BLaER1 treated with 17β-estradiol and CSF1 and Interleukin-3, amounts not matched to agents 10 nM and 100 nM (cell line): ENCODE measurements around the gene ETV1.
A peak's percentile ranks its signal among the peaks of the same experiment; 100 is the strongest.

Experiments used
- H3K27ac ChIP-seq, 11 experiments: shearing (Covaris generic); formaldehyde crosslinking; 2 replicates each; pipeline ENCODE4 v1.8.1; 2022
- H3K27me3 ChIP-seq, 11 experiments: shearing (Covaris generic); formaldehyde crosslinking; 2 replicates each; pipeline ENCODE4 v1.8.1; 2022
- H3K36me3 ChIP-seq, 11 experiments: shearing (Covaris generic); formaldehyde crosslinking; 2 replicates each; pipeline ENCODE4 v1.8.1; 2022
- H3K4me1 ChIP-seq, 10 experiments: shearing (Covaris generic); formaldehyde crosslinking; 2 replicates each; pipeline ENCODE4 v1.8.1; 2022
- H3K4me2 ChIP-seq, 11 experiments: shearing (Covaris generic); formaldehyde crosslinking; 2 replicates each; pipeline ENCODE4 v1.8.1; 2022
- H3K4me3 ChIP-seq, 10 experiments: shearing (Covaris generic); formaldehyde crosslinking; 2 replicates each; pipeline ENCODE4 v1.8.1; 2022
- H3K9ac ChIP-seq, 11 experiments: shearing (Covaris generic); formaldehyde crosslinking; 2 replicates each; pipeline ENCODE4 v1.8.1; 2022
- H3K9me3 ChIP-seq, 11 experiments: shearing (Covaris generic); formaldehyde crosslinking; replicated peaks in 1 of 11; 2 replicates each; pipeline ENCODE4 v1.8.1; 2022
- H4K20me1 ChIP-seq, 11 experiments: shearing (Covaris generic); formaldehyde crosslinking; 2 replicates each; pipeline ENCODE4 v1.8.1; 2022
- Cebpa-rat ChIP-seq, 11 experiments: shearing (Covaris generic); IDR thresholded peaks; 2 replicates each; pipeline ENCODE4 v1.8.1; 2022

Gene ETV1

GRCh38 chr7:14009453-14010418 lies 20.3 kb upstream of the ETV1 start:
- no peaks in the 10 kb centered on the region for H4K20me1 ChIP-seq
- no peak overlapping the region for H3K27ac ChIP-seq
- H3K9me3 ChIP-seq, result no peaks in the 10 kb centered on the region
- no peaks in the 10 kb centered on the region for H3K27me3 ChIP-seq
- TF ChIP-seq Cebpa-rat (IDR thresholded peaks at IDR 0.05), result no peak
- H3K4me2 ChIP-seq, result no peak overlapping the region
- no peaks in the 10 kb centered on the region for H3K36me3 ChIP-seq
- no peak overlapping the region for H3K9ac ChIP-seq
- H3K4me3 ChIP-seq, result no peak overlapping the region
- H3K4me1 ChIP-seq, result peaks cover 0 to 9% (median 8%) of the 10 kb centered on the region in 10 experiments; a peak in 9 of 20 replicates

GRCh38 chr7:14001139-14001538 lies 11.7 kb upstream of the ETV1 start:
- H3K27me3 ChIP-seq, result no peaks in the 10 kb centered on the region
- TF ChIP-seq Cebpa-rat (IDR thresholded peaks at IDR 0.05), result no peak
- H3K9me3 ChIP-seq, result peaks cover 5 to 11% (median 7%) of the 10 kb centered on the region in 11 experiments; a peak in 15 of 22 replicates
- H3K9ac ChIP-seq, result no peak overlapping the region
- no peaks in the 10 kb centered on the region for H4K20me1 ChIP-seq
- H3K27ac ChIP-seq, result no peak overlapping the region
- H3K36me3 ChIP-seq, result no peaks in the 10 kb centered on the region
- no peak overlapping the region for H3K4me3 ChIP-seq
- H3K4me1 ChIP-seq, result no peaks in the 10 kb centered on the region
- H3K4me2 ChIP-seq, result no peak overlapping the region

GRCh38 chr7:14000247-14000646 lies 10.8 kb upstream of the ETV1 start:
- no peaks in the 10 kb centered on the region for H3K36me3 ChIP-seq
- H3K27ac ChIP-seq, result no peak overlapping the region
- H3K4me3 ChIP-seq, result no peak overlapping the region
- no peaks in the 10 kb centered on the region for H3K4me1 ChIP-seq
- no peak overlapping the region for H3K4me2 ChIP-seq
- H3K9ac ChIP-seq, result no peak overlapping the region
- H4K20me1 ChIP-seq, result no peaks in the 10 kb centered on the region
- no peaks in the 10 kb centered on the region for H3K27me3 ChIP-seq
- peaks cover 5 to 11% (median 7%) of the 10 kb centered on the region in 11 experiments; a peak in 15 of 22 replicates for H3K9me3 ChIP-seq
- no peak for TF ChIP-seq Cebpa-rat (IDR thresholded peaks at IDR 0.05)

DNA sequence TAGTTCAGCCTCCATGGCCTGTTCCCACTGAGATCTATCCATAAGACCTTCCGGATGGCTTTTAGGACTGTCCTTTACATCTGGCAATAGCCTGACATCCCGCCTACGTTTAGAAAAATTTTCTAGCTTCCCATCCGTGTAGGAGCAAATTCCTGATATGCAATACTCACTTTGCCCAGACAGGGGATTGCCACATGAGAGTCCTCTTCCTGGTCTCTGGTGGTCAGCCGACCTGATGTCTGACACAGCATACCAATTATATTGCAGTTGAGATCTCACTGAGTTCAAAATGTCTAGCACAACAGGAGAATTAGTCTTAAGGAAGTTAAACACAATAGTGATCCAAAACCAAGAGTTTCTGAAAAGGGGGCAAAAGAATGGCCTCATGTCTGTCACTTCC lies 9.4 kb upstream of the ETV1 start:
- H4K20me1 ChIP-seq, result no peaks in the 10 kb centered on the region

GRCh38 chr7:13992596-13992964 lies 3.1 kb upstream of the ETV1 start:
- H3K27ac ChIP-seq, result peak overlapping the region in 3 of 11 experiments; percentile 83 to 88 (median 86); a peak in 2 of 22 replicates

More for the DNA sequence above, 9.4 kb upstream of the ETV1 start:
- no peak overlapping the region for H3K9ac ChIP-seq
- H3K4me1 ChIP-seq, result no peaks in the 10 kb centered on the region
- peaks cover 5 to 11% (median 7%) of the 10 kb centered on the region in 11 experiments; a peak in 15 of 22 replicates for H3K9me3 ChIP-seq
- H3K4me3 ChIP-seq, result no peak overlapping the region
- no peak for TF ChIP-seq Cebpa-rat (IDR thresholded peaks at IDR 0.05)
- H3K36me3 ChIP-seq, result no peaks in the 10 kb centered on the region
- H3K27ac ChIP-seq, result no peak overlapping the region
- no peak overlapping the region for H3K4me2 ChIP-seq
- H3K27me3 ChIP-seq, result no peaks in the 10 kb centered on the region

GRCh38 chr7:13991791-13992595 lies 2.5 kb upstream of the ETV1 start:
- Histone ChIP-seq H3K36me3 (no peaks in the 10 kb centered on the region), H4K20me1 (no peaks in the 10 kb centered on the region), H3K27me3 (no peaks in the 10 kb centered on the region), H3K9me3 (no peaks in the 10 kb centered on the region), H3K9ac (peak overlapping the region; percentile 58 to 92 (median 84); a peak in 21 of 22 replicates), H3K4me2 (peak overlapping the region; percentile 79 to 97 (median 93)), H3K27ac (peak overlapping the region; percentile 64 to 95 (median 86); a peak in 21 of 22 replicates), H3K4me3 (peak overlapping the region; percentile 59 to 80 (median 74)), H3K4me1 (peaks cover 17 to 24% (median 21%) of the 10 kb centered on the region in 10 experiments)
- no peak for TF ChIP-seq Cebpa-rat (IDR thresholded peaks at IDR 0.05)

More at GRCh38 chr7:13992596-13992964, 3.1 kb upstream of the ETV1 start:
- Histone ChIP-seq H4K20me1 (no peaks in the 10 kb centered on the region), H3K4me3 (no peak overlapping the region), H3K36me3 (no peaks in the 10 kb centered on the region), H3K9ac (no peak overlapping the region), H3K27me3 (no peaks in the 10 kb centered on the region), H3K9me3 (no peaks in the 10 kb centered on the region), H3K4me2 (peak overlapping the region in 5 of 11 experiments; percentile 90 to 97 (median 94); a peak in 4 of 22 replicates), H3K4me1 (peaks cover 17 to 24% (median 21%) of the 10 kb centered on the region in 10 experiments)
- no peak for TF ChIP-seq Cebpa-rat (IDR thresholded peaks at IDR 0.05)

DNA sequence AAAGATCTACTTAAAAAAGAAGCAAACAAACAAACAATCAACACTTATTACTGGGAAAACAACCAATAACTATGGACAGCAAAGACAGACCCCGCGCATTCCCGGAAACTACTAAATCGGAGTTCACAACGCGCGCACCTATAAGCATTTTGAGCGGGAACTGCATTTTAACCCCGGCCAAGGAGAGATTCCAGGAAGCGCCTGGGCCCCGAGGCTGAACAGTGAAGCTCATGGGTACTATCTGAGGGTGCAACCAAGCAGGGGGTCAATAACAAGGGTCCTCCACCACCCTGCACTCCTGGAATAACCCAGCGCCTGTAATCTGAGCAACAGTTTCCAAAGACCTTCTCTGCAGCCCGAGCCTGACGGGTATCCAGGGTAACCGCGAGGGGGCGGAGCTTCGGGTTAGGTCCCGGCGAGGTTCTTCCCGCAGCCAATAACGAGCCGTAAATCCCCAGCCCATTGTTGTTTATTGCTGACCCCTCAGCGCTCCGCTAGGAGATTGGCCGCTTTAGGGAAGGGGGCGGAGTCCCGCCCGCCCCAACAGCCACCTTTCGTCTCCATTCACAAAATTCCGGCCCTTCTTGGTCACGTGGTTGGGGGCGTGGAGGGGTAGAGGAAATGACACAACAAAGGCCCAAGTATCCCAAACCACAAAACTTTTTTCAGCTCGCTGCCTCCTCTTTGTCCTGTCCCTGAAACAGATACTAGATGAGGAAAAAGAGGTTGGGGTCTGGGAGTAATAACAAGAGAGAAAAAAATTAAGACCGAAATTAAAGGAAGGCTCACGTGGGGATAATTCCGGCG lies 1.7 kb upstream of the ETV1 start:
- no peak; a peak in 2 of 22 replicates for TF ChIP-seq Cebpa-rat (IDR thresholded peaks at IDR 0.05)
- peak overlapping the region; percentile 75 to 92 (median 84) for H3K9ac ChIP-seq

GRCh38 chr7:13990319-13990983 lies 985 bp upstream of the ETV1 start:
- peak overlapping the region; percentile 82 to 97 (median 94) for H3K4me2 ChIP-seq

More for the DNA sequence above, 1.7 kb upstream of the ETV1 start:
- H3K27ac ChIP-seq, result peak overlapping the region; percentile 70 to 95 (median 86)
- H3K27me3 ChIP-seq, result no peaks in the 10 kb centered on the region
- H4K20me1 ChIP-seq, result no peaks in the 10 kb centered on the region
- H3K4me2 ChIP-seq, result peak overlapping the region; percentile 82 to 97 (median 94)
- no peaks in the 10 kb centered on the region for H3K9me3 ChIP-seq
- H3K4me3 ChIP-seq, result peak overlapping the region; percentile 59 to 80 (median 74)
- H3K36me3 ChIP-seq, result no peaks in the 10 kb centered on the region
- peaks cover 17 to 24% (median 21%) of the 10 kb centered on the region in 10 experiments for H3K4me1 ChIP-seq

More at GRCh38 chr7:13990319-13990983, 985 bp upstream of the ETV1 start:
- Histone ChIP-seq H3K4me1 (peaks cover 17 to 24% (median 21%) of the 10 kb centered on the region in 10 experiments), H3K27ac (peak overlapping the region; percentile 70 to 95 (median 86)), H3K4me3 (peak overlapping the region; percentile 59 to 80 (median 74)), H3K27me3 (no peaks in the 10 kb centered on the region), H3K9me3 (no peaks in the 10 kb centered on the region), H3K9ac (peak overlapping the region; percentile 75 to 92 (median 84)), H4K20me1 (no peaks in the 10 kb centered on the region), H3K36me3 (no peaks in the 10 kb centered on the region)
- TF ChIP-seq Cebpa-rat (IDR thresholded peaks at IDR 0.05), result no peak
